Upper lobe of right lung (tissue), 1 donor: ENCODE data around the gene MED12L. TPM values are rescaled to one million over a fixed set of nuclear protein-coding genes. Genes with fewer than 3 reads are reported as not detected.

Experiments
- ATAC-seq: fragments of 200-7000 bp; cut with Tn5 transposase; one replicate; pipeline ENCODE4 v1.9.1; 2020; ENCODE audit warnings: mild to moderate bottlenecking, moderate library complexity
- DNase-seq: peaks from one replicate; pipeline ENCODE4 v3.0.0-alpha.2; 2020
- H3K27ac ChIP-seq: fragments of 200-600 bp; one replicate; pipeline ENCODE4 v1.8.0; 2022
- H3K27me3 ChIP-seq: fragments of 200-600 bp; one replicate; pipeline ENCODE4 v1.8.0; 2022; ENCODE audit warnings: mild to moderate bottlenecking
- H3K36me3 ChIP-seq: fragments of 200-600 bp; one replicate; pipeline ENCODE4 v1.8.0; 2022
- H3K4me1 ChIP-seq: fragments of 200-600 bp; one replicate; pipeline ENCODE4 v1.8.0; 2022
- H3K4me3 ChIP-seq: fragments of 200-600 bp; one replicate; pipeline ENCODE4 v1.8.0; 2022; ENCODE audit warnings: mild to moderate bottlenecking
- H3K9me3 ChIP-seq: fragments of 200-600 bp; one replicate; pipeline ENCODE4 v1.8.0; 2022
- intact Hi-C: fragments of 100-400 bp; cut with DNase I; formaldehyde crosslinking; loops from one replicate; pipeline ENCODE4 v1.11.0; 2022
- total RNA-seq: library from RNA; stranded (reverse); fragmentation: NEBNext Ultra II Directional; extraction: Animal tissue kit (Norgen Biotek cat#: 25700); gene quantifications from one replicate; pipeline ENCODE4 v1.2.1, GENCODE V29; 2021
- TF ChIP-seq, protein P1 (sequence below): fragments of 200-600 bp; IDR thresholded peaks from one replicate; pipeline ENCODE4 v1.8.0; 2022; ENCODE audit warnings: antibody characterized with exemption
- donor health status: DM: no; HTN: yes; CAD: no; lungs with severe emphysema.

Gene MED12L
- total RNA-seq, 1 donor from 2014 or later, result 0.69 TPM

DNA sequence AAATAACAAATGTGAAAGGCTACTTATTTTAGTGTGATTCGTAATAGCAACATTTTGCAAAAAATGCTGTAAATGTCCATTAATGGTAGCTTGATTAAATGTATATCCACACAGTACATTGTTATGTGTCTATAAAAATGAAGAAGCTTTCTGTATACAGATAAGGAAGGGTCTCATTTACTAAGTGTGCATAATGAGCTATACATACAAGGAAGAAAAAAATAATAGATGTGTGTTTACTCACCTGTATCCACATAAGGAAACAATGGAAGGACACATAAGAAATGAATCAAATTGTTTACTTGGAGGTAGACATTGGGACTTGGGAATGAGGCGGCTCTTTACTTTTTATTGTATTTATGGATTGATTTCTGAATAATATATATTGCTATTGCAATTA is 34.9 kb downstream of the MED12L start:
- TF ChIP-seq, protein P1, sequence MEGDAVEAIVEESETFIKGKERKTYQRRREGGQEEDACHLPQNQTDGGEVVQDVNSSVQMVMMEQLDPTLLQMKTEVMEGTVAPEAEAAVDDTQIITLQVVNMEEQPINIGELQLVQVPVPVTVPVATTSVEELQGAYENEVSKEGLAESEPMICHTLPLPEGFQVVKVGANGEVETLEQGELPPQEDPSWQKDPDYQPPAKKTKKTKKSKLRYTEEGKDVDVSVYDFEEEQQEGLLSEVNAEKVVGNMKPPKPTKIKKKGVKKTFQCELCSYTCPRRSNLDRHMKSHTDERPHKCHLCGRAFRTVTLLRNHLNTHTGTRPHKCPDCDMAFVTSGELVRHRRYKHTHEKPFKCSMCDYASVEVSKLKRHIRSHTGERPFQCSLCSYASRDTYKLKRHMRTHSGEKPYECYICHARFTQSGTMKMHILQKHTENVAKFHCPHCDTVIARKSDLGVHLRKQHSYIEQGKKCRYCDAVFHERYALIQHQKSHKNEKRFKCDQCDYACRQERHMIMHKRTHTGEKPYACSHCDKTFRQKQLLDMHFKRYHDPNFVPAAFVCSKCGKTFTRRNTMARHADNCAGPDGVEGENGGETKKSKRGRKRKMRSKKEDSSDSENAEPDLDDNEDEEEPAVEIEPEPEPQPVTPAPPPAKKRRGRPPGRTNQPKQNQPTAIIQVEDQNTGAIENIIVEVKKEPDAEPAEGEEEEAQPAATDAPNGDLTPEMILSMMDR, result no peak
- ATAC-seq, result no peak
- no peaks in the 10 kb centered on the region for H3K36me3 ChIP-seq
- intact Hi-C loops, result no loop called here
- no peak for DNase-seq
- no peak overlapping the region for H3K4me3 ChIP-seq
- no peaks in the 10 kb centered on the region for H3K9me3 ChIP-seq
- no peaks in the 10 kb centered on the region for H3K27me3 ChIP-seq
- no peaks in the 10 kb centered on the region for H3K4me1 ChIP-seq
- no peak overlapping the region for H3K27ac ChIP-seq

DNA sequence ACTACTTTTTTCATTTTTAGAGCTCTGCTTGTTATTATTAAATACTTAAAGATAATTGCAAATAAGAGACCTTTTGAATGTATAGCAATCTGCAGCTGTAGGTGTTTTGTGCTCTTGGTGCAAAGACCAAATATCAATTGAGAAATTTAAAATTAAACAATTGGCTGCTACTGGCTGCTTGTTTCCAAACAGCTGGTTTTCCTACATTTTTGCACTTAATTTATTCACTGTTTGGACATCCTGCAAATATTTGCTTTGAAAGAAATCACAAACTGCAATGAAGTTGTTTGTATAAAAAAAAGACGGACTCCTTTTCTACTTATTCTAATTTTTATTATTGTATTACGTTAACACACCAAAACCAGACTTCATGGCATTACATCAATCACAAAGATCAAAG is 35.6 kb downstream of the MED12L start:
- no peaks in the 10 kb centered on the region for H3K9me3 ChIP-seq
- H3K4me1 ChIP-seq, result no peaks in the 10 kb centered on the region
- TF ChIP-seq, protein P1, result no peak
- no peak overlapping the region for H3K4me3 ChIP-seq
- no peak for DNase-seq
- H3K36me3 ChIP-seq, result no peaks in the 10 kb centered on the region
- no peak overlapping the region for H3K27ac ChIP-seq
- H3K27me3 ChIP-seq, result no peaks in the 10 kb centered on the region
- intact Hi-C loops, result no loop called here
- no peak for ATAC-seq

DNA sequence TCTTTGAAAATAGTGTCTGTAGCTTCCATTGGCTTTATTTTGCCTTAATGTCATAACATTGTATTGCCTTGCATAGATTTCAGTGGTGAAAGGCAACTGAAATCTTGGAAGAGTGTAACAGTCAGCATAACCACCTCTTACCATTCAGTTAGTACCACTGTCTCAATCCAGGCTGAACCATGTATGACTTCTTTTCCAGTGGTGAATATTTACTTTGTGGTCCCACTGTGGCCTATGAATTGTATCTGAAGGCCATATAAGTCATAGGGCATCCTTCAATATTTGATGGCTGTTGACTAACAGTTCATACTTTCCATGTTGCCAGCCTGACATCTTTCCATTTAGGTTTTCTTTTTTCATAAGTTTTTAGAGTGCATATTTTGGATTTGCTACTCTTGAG is 38.4 kb downstream of the MED12L start:
- TF ChIP-seq, protein P1, result no peak
- Histone ChIP-seq H3K9me3 (no peaks in the 10 kb centered on the region), H3K27ac (no peak overlapping the region), H3K36me3 (no peaks in the 10 kb centered on the region), H3K4me1 (no peaks in the 10 kb centered on the region), H3K4me3 (no peak overlapping the region), H3K27me3 (no peaks in the 10 kb centered on the region)
- intact Hi-C loops, result no loop called here
- DNase-seq (no peak), ATAC-seq (no peak)

DNA sequence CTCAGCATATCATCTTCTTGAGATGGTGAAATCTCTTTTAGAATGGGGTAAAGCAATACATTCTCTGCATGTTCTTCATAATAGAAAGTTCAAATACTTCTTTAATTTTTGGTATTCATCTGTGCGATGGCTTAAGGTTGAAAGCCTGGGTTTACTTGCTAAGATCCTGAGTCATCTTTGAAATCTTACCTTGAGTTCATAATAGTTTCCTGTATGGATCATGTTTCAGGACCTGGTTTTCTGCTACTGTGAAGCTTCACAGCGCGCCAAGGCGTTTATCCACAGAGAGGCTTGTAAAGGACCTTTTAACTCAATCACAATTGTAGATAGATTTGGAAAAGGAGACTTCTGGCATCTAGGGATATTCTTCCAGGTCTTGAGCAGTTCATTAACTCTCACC is 39.0 kb downstream of the MED12L start:
- H3K4me3 ChIP-seq, result no peak overlapping the region
- ATAC-seq (no peak), DNase-seq (no peak)
- no peak overlapping the region for H3K27ac ChIP-seq
- TF ChIP-seq, protein P1, result no peak
- H3K4me1 ChIP-seq, result no peaks in the 10 kb centered on the region
- intact Hi-C loops, result no loop called here
- no peaks in the 10 kb centered on the region for H3K9me3 ChIP-seq
- H3K27me3 ChIP-seq, result no peaks in the 10 kb centered on the region
- H3K36me3 ChIP-seq, result no peaks in the 10 kb centered on the region

DNA sequence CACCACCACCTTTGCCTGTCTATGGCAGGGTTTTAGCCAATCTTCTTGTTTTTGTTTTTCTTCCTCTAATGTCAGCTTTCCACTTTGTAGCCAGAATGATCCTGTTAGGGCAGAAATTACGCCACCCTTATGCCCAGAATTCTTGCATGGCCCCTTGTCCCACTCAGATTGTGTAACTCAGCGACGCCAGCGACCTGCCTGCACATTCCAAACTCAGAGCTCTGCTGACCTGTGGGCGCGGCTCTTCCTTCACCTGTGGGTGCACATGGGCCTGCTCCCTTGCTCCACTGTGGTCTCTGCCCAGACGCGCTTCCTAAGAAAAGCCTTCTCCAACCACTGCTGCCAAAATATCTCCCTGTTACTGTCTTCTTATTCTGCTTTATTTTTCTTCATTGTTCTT is 45.0 kb downstream of the MED12L start:
- Histone ChIP-seq H3K9me3 (no peaks in the 10 kb centered on the region), H3K4me3 (no peak overlapping the region), H3K27ac (no peak overlapping the region), H3K36me3 (no peaks in the 10 kb centered on the region), H3K4me1 (no peaks in the 10 kb centered on the region), H3K27me3 (no peaks in the 10 kb centered on the region)
- peak; percentile 84 for DNase-seq
- peak; percentile 92 for ATAC-seq
- intact Hi-C loops, result no loop called here
- TF ChIP-seq, protein P1, result no peak

DNA sequence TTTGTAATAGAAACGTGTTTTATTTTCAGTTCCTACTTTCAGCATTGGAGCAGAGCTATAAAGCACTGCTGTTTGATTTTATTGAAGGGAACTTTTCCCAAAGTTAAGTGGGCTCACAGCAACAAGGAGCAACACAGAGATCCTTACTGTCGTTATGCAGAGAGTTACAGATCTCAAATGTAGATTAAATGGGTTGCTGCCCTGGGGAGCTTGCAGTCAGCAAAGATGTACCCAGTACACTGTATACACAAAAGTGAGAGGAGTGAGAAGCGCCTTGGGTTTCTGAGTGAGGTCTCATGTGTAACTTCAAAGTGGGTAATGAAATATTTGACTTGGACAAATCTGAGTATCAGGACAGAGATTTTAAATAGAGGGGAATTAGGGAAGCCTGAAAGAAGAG is 47.7 kb downstream of the MED12L start:
- no peak for DNase-seq
- TF ChIP-seq, protein P1, result no peak
- Histone ChIP-seq H3K9me3 (no peaks in the 10 kb centered on the region), H3K27ac (no peak overlapping the region), H3K4me3 (no peak overlapping the region), H3K36me3 (no peaks in the 10 kb centered on the region), H3K27me3 (no peaks in the 10 kb centered on the region), H3K4me1 (no peaks in the 10 kb centered on the region)
- no peak for ATAC-seq
- intact Hi-C loops, result no loop called here
